RWPE1 (cell line): ENCODE data around the gene BST1.

Source experiments
- CTCF ChIA-PET: fragments of 350-600 bp; sonication (Branson Sonifier 250); formaldehyde crosslinking; extraction: SDS; loops from one replicate; lab custom pipeline; 2021; lab: Yijun Ruan, JAX
- POLR2A ChIA-PET: fragments of 400-600 bp; formaldehyde crosslinking; extraction: SDS; loops from one replicate; lab custom pipeline; 2020; ENCODE audit warnings: antibody characterized with exemption; ENCODE audit not compliant: low non-redundant PET; lab: Yijun Ruan, JAX
- DNase-seq: peaks from one replicate; pipeline ENCODE4 v3.0.0; 2012; ENCODE audit warnings: low spot score
- H3K27ac ChIP-seq: fragments of 450-650 bp; 2 replicates; pipeline ENCODE4 v1.5.1; 2017
- TF ChIP-seq, protein P1 (sequence below): fragments of 450-650 bp; conservative IDR thresholded peaks from 2 replicates; pipeline ENCODE4 v1.5.1; 2017; ENCODE audit warnings: low read depth, mild to moderate bottlenecking

BST1 gene

DNA sequence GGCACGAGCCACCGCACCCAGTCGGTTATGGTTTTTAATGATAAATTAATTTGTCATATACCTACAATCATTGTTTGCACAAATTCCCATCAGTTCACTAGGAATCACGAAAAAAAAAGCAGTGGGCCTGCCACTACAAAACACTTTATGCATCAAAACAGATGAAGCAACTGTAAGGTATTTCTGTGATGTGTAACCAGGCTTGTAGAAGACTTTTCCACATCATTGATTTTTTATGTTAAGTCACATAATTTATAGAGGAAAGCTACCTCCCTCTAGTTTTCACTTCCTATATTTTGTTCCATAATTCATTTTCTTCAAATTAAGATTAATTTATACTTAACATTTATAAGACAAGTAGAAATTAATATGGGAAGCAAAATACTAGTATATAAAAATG is 27.9 kb upstream of the BST1 start:
- TF ChIP-seq, protein P1, sequence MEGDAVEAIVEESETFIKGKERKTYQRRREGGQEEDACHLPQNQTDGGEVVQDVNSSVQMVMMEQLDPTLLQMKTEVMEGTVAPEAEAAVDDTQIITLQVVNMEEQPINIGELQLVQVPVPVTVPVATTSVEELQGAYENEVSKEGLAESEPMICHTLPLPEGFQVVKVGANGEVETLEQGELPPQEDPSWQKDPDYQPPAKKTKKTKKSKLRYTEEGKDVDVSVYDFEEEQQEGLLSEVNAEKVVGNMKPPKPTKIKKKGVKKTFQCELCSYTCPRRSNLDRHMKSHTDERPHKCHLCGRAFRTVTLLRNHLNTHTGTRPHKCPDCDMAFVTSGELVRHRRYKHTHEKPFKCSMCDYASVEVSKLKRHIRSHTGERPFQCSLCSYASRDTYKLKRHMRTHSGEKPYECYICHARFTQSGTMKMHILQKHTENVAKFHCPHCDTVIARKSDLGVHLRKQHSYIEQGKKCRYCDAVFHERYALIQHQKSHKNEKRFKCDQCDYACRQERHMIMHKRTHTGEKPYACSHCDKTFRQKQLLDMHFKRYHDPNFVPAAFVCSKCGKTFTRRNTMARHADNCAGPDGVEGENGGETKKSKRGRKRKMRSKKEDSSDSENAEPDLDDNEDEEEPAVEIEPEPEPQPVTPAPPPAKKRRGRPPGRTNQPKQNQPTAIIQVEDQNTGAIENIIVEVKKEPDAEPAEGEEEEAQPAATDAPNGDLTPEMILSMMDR = no peak
- CTCF ChIA-PET = no interaction called here
- POLR2A ChIA-PET = no interaction called here
- no peak overlapping the region for H3K27ac ChIP-seq
- no peak for DNase-seq

DNA sequence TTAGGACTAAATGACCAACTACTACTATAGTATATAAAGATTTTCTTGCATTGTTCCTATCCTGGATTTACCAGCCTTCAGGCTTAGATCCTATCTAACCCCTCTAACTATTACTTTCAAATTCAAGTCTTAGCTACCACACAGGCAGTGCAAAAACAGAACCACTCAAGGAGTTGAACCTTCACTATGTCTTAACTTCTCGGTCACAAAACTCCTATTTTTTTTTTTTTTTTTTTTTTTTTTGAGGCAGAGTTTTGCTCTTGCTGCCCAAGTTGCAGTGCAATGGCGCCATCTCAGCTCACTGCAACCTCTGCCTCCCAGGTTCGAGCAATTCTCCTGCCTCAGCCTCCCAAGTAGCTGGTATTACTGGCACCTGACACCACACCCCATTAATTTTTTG is 27.5 kb upstream of the BST1 start:
- no peak overlapping the region for H3K27ac ChIP-seq
- no peak for DNase-seq
- TF ChIP-seq, protein P1 = no peak
- ChIA-PET CTCF (no interaction called here), POLR2A (no interaction called here)

DNA sequence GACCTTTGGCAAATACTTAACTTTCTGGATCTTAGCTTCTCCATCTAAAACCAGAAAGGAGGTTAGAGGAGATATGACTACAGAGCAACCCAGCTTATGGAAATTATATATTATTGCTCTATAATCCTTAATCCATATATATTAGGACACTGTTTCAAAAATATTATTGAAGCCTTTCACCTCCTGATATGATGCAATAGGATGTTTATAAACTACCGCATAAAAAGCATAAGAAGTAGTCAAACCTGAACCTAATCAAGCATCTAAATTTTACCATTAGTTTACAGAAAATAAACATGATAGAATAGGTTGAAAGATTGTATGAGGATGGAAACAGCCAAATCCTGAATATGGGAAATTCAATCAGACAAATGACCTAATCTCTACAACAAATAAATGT is 26.8 kb upstream of the BST1 start:
- ChIA-PET POLR2A (no interaction called here), CTCF (no interaction called here)
- DNase-seq = no peak

DNA sequence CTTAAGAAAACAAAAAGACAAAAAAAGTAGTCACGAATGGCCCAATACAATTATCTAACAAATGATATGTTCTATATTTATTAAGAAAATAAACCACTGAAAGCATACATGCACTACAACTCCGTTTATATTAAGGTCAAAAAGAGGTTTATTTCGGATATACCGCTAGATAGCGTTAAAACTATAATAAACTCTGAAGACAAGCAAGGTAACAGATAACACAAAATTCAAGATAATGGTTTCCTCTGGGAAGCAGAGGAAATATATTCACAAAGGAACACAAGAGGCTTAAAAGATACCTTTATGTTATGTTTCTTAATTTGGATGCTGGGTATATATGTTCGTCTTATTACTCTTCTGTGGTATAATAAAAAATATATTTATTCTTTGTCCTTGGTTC is 26.0 kb upstream of the BST1 start:
- POLR2A ChIA-PET = no interaction called here
- DNase-seq = no peak
- CTCF ChIA-PET = no interaction called here
- TF ChIP-seq, protein P1 = no peak
- no peak overlapping the region for H3K27ac ChIP-seq

More for the DNA sequence above, 26.8 kb upstream of the BST1 start:
- no peak overlapping the region for H3K27ac ChIP-seq
- TF ChIP-seq, protein P1 = no peak

DNA sequence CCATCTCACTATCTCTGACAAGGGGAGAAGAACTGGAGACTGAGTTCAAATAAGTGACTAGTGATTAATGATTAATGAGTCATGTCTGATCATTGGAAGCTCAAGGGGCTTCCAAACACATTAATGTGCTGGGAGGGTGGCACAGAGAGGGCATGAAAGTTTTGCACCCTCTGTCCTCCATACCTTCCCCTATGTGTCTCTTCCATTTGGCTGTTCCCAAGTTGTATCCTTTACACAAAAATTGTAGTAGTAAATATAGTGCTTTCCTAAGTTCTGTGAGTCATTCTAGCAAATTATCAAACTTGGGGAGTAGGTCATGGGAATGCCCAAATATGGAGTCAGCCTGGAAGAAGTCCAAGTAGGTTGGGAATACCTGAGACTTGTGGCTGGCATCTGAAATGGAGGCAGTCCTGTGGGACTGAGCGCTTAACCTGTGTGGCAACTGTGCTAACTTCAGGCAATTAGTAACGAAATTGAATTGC is 25.3 kb upstream of the BST1 start:
- POLR2A ChIA-PET = no interaction called here
- TF ChIP-seq, protein P1 = no peak
- DNase-seq = no peak
- CTCF ChIA-PET = no interaction called here
- H3K27ac ChIP-seq = no peak overlapping the region

DNA sequence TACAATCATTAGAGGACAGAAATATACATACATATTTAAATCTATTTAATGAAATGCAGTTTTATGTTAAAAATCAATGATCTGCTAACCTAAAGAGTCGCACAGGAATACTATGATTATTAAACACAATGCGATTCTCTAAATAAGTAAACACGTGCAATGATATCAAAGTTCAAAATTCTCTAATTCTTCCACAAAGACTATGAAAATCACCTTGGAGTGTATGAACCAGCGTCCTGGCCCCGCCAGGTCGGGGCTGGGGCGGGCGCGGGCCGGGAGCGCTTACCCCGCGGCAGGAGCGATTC is 21.8 kb upstream of the BST1 start:
- ChIA-PET POLR2A (interaction anchor here (0.9 kb wide), 1 partner anchor 42 kb away, joined by 3 read pairs; no protein-coding TSS in a partner anchor), CTCF (no interaction called here)
- H3K27ac ChIP-seq = peak overlapping the region; percentile 97
- no peak for DNase-seq
- TF ChIP-seq, protein P1 = no peak
